Caco-2 (cell line): Measurements from ENCODE around the gene OSBPL10. TPM values are rescaled to one million over a fixed set of nuclear protein-coding genes. Genes with fewer than 3 reads are reported as not detected.
A peak's percentile ranks its signal among the peaks of the same experiment; 100 is the strongest.

ENCODE experiments used
- BruUV-seq: library from RNA; stranded (reverse); fragments of 400-500 nt; replicated peaks from 2 replicates; lab custom pipeline; 2021; lab: Mats Ljungman, UMichigan
- CTCF ChIA-PET: fragments of 300-600 bp; sonication (Branson Sonifier 250); formaldehyde crosslinking; loops from one replicate; lab custom pipeline; 2022; ENCODE audit warnings: antibody characterized with exemption; lab: Charles Lee
- POLR2A ChIA-PET: fragments of 300-600 bp; sonication (Branson Sonifier 250); formaldehyde crosslinking; loops from one replicate; lab custom pipeline; 2022; ENCODE audit warnings: antibody characterized with exemption; lab: Charles Lee
- DNase-seq, 2 experiments: peaks; one replicate each; pipeline versions ENCODE4 v3.0.0 to v3.0.0-alpha.2; 2020 to 2022
- H3K27me3 ChIP-seq: replicated peaks from 2 replicates; pipeline ENCODE4 v1.6.0; 2011; ENCODE audit warnings: low read length; ENCODE audit not compliant: control insufficient read depth, insufficient read depth
- H3K36me3 ChIP-seq: 2 replicates; pipeline ENCODE4 v1.5.1; 2011; ENCODE audit warnings: low read length; ENCODE audit not compliant: control insufficient read depth, insufficient read depth
- H3K4me1 ChIP-seq: fragments of 250-450 bp; sonication (Bioruptor Pico); 2 replicates; pipeline ENCODE4 v1.5.1; 2020; ENCODE audit warnings: mild to moderate bottlenecking
- H3K4me3 ChIP-seq: 2 replicates; pipeline ENCODE4 v1.5.1; 2011; ENCODE audit warnings: low read depth, mild to moderate bottlenecking, control low read depth, low read length
- H3K9me3 ChIP-seq: fragments of 250-450 bp; sonication (Bioruptor Pico); 2 replicates; pipeline ENCODE4 v1.5.1; 2020; ENCODE audit warnings: mild to moderate bottlenecking, moderate library complexity
- H3K27ac Mint-ChIP-seq: one replicate; pipeline ENCODE4 v1.8.0; 2022; ENCODE audit warnings: mixed read lengths; ENCODE audit not compliant: unreplicated experiment
- H3K27me3 Mint-ChIP-seq: one replicate; pipeline ENCODE4 v1.8.0; 2022; ENCODE audit warnings: mixed read lengths; ENCODE audit not compliant: insufficient read depth, unreplicated experiment
- H3K36me3 Mint-ChIP-seq: one replicate; pipeline ENCODE4 v1.8.0; 2022; ENCODE audit warnings: mild to moderate bottlenecking, mixed read lengths; ENCODE audit not compliant: insufficient read depth, unreplicated experiment
- H3K4me1 Mint-ChIP-seq: one replicate; pipeline ENCODE4 v1.8.0; 2022; ENCODE audit warnings: low read depth, mixed read lengths; ENCODE audit not compliant: unreplicated experiment
- H3K4me3 Mint-ChIP-seq: one replicate; pipeline ENCODE4 v1.8.0; 2022; ENCODE audit warnings: mild to moderate bottlenecking, moderate library complexity, mixed read lengths; ENCODE audit not compliant: unreplicated experiment
- H3K9me3 Mint-ChIP-seq: one replicate; pipeline ENCODE4 v1.8.0; 2022; ENCODE audit warnings: mixed read lengths; ENCODE audit not compliant: unreplicated experiment
- CTCF ChIP-seq, 2 experiments: fragments of 200-600 bp in 1 of 2; IDR thresholded peaks; 1 replicate in 1 of 2; 2 replicates in 1 of 2; pipeline versions ENCODE4 v1.5.1 to v1.8.0; 2011 to 2022; ENCODE audit warnings: antibody characterized with exemption in 1 of 2, control low read depth in 1 of 2, inconsistent platforms in 1 of 2, low read depth in 1 of 2, low read length in 1 of 2, mild to moderate bottlenecking in 1 of 2, moderate library complexity in 1 of 2; ENCODE audit not compliant: insufficient read depth in 1 of 2, severe bottlenecking in 1 of 2, unreplicated experiment in 1 of 2
- intact Hi-C: fragments of 100-400 bp; cut with micrococcal nuclease; formaldehyde crosslinking; loops from one replicate; pipeline ENCODE4 v1.10.0; 2022; ENCODE audit not compliant: unreplicated experiment
- total RNA-seq: library from RNA; stranded (reverse); gene quantifications from 2 replicates; pipeline ENCODE4 v1.2.3, GENCODE V29; 2022

Gene OSBPL10
- total RNA-seq, 1 experiment from 2014 or later: 71.2 TPM

GRCh38 chr3:31988271-31988670 is 7.2 kb upstream of the OSBPL10 start:
- intact Hi-C loops: no loop called here
- H3K4me3 ChIP-seq: no peak overlapping the region
- Mint-ChIP-seq H3K27ac (no peak overlapping the region), H3K4me3 (no peak overlapping the region), H3K9me3 (no peaks in the 10 kb centered on the region), H3K36me3 (peaks cover 13% of the 10 kb centered on the region), H3K27me3 (no peaks in the 10 kb centered on the region), H3K4me1 (no peaks in the 10 kb centered on the region)
- no TSS peak for BruUV-seq
- H3K36me3 ChIP-seq: no peaks in the 10 kb centered on the region
- no peak for TF ChIP-seq CTCF (IDR thresholded peaks at IDR 0.05; ENCODE audit: insufficient read depth in 1 of 2, low read depth in 1 of 2, low read length in 1 of 2, severe bottlenecking in 1 of 2, unreplicated experiment in 1 of 2)
- no peaks in the 10 kb centered on the region for H3K27me3 ChIP-seq
- DNase-seq: no peak
- ChIA-PET POLR2A (no interaction called here), CTCF (no interaction called here)
- peaks cover 7% of the 10 kb centered on the region for H3K4me1 ChIP-seq
- peaks cover 3% of the 10 kb centered on the region; the same call in 1 of the 2 replicates for H3K9me3 ChIP-seq

- intact Hi-C loops: no loop called here
- Histone ChIP-seq H3K4me1 (peaks cover 19% of the 10 kb centered on the region), H3K27me3 (no peaks in the 10 kb centered on the region), H3K36me3 (no peaks in the 10 kb centered on the region), H3K9me3 (no peaks in the 10 kb centered on the region), H3K4me3 (no peak overlapping the region)
- Mint-ChIP-seq H3K9me3 (no peaks in the 10 kb centered on the region), H3K4me1 (no peaks in the 10 kb centered on the region), H3K27me3 (no peaks in the 10 kb centered on the region), H3K36me3 (peaks cover 13% of the 10 kb centered on the region), H3K4me3 (no peak overlapping the region), H3K27ac (no peak overlapping the region)
- TF ChIP-seq CTCF (IDR thresholded peaks at IDR 0.05; ENCODE audit: insufficient read depth in 1 of 2, low read depth in 1 of 2, low read length in 1 of 2, severe bottlenecking in 1 of 2, unreplicated experiment in 1 of 2): no peak
- DNase-seq: no peak
- no TSS peak for BruUV-seq
- ChIA-PET POLR2A (no interaction called here), CTCF (no interaction called here)
These were observed 4.8 kb upstream of the OSBPL10 start for GRCh38 chr3:31985831-31986230.

GRCh38 chr3:31984321-31984720 is 3.3 kb upstream of the OSBPL10 start:
- peaks cover 26% of the 10 kb centered on the region for H3K36me3 Mint-ChIP-seq
- H3K27ac Mint-ChIP-seq: no peak overlapping the region
- ChIA-PET CTCF (no interaction called here), POLR2A (no interaction called here)
- no TSS peak for BruUV-seq
- H3K4me1 Mint-ChIP-seq: peaks cover 4% of the 10 kb centered on the region
- peaks cover 20% of the 10 kb centered on the region for H3K4me1 ChIP-seq
- no peaks in the 10 kb centered on the region for H3K27me3 Mint-ChIP-seq
- H3K9me3 Mint-ChIP-seq: no peaks in the 10 kb centered on the region
- no peaks in the 10 kb centered on the region for H3K27me3 ChIP-seq
- no peak for TF ChIP-seq CTCF (IDR thresholded peaks at IDR 0.05; ENCODE audit: insufficient read depth in 1 of 2, low read depth in 1 of 2, low read length in 1 of 2, severe bottlenecking in 1 of 2, unreplicated experiment in 1 of 2)
- no peak overlapping the region for H3K4me3 Mint-ChIP-seq
- H3K9me3 ChIP-seq: no peaks in the 10 kb centered on the region
- H3K36me3 ChIP-seq: no peaks in the 10 kb centered on the region
- H3K4me3 ChIP-seq: no peak overlapping the region
- intact Hi-C loops: no loop called here
- peak in 1 of 2 experiments; percentile 42 for DNase-seq
